SK-N-SH treated with all-trans-retinoic acid at 6 μM for 48 hours (cell line): ENCODE measurements around the gene EFHD1.

Source experiments
- ARNTL ChIP-seq: fragments of 450-650 bp; formaldehyde crosslinking; IDR thresholded peaks from 2 replicates; pipeline ENCODE4 v1.5.0; 2020; ENCODE audit warnings: low read depth, mild to moderate bottlenecking, moderate library complexity, borderline replicate concordance
- ISL1 ChIP-seq: fragments of 250-450 bp; sonication (Bioruptor Pico); IDR thresholded peaks from 2 replicates; pipeline ENCODE4 v2.1.2; 2022; ENCODE audit warnings: mild to moderate bottlenecking, moderate library complexity
- OSR1 ChIP-seq: fragments of 250-450 bp; sonication (Bioruptor Pico); IDR thresholded peaks from 2 replicates; pipeline ENCODE4 v1.8.0; 2022; ENCODE audit warnings: moderate library complexity, mild to moderate bottlenecking, inconsistent platforms
- RARB ChIP-seq: fragments of 250-450 bp; sonication (Bioruptor Pico); IDR thresholded peaks from 2 replicates; pipeline ENCODE4 v1.8.0; 2021; ENCODE audit warnings: mild to moderate bottlenecking, moderate library complexity
- SNAI2 ChIP-seq: fragments of 250-450 bp; sonication (Bioruptor Pico); IDR thresholded peaks from 2 replicates; pipeline ENCODE4 v1.5.0; 2020; ENCODE audit warnings: mild to moderate bottlenecking, moderate library complexity
- TCF4 ChIP-seq: fragments of 250-450 bp; sonication (Bioruptor Pico); IDR thresholded peaks from 2 replicates; pipeline ENCODE4 v1.8.0; 2021; ENCODE audit warnings: mild to moderate bottlenecking, moderate library complexity, borderline replicate concordance
- TOX ChIP-seq: fragments of 250-450 bp; sonication (Bioruptor Pico); IDR thresholded peaks from 2 replicates; pipeline ENCODE4 v1.8.0; 2021; ENCODE audit warnings: mild to moderate bottlenecking, moderate library complexity, borderline replicate concordance
- ZFP30 ChIP-seq: fragments of 450-650 bp; formaldehyde crosslinking; IDR thresholded peaks from 2 replicates; pipeline ENCODE4 v1.5.0; 2022; ENCODE audit warnings: mild to moderate bottlenecking, moderate library complexity
- ZNF565 ChIP-seq: fragments of 450-650 bp; formaldehyde crosslinking; conservative IDR thresholded peaks from 2 replicates; pipeline ENCODE4 v1.5.0; 2020; ENCODE audit warnings: low read depth, mild to moderate bottlenecking, moderate library complexity
- ZNF8 ChIP-seq: fragments of 450-650 bp; formaldehyde crosslinking; IDR thresholded peaks from 2 replicates; pipeline ENCODE4 v1.5.0; 2020; ENCODE audit warnings: mild to moderate bottlenecking, moderate library complexity
- TF ChIP-seq, protein P1 (sequence below): fragments of 250-450 bp; sonication (Bioruptor Pico); IDR thresholded peaks from 2 replicates; pipeline ENCODE4 v1.8.0; 2020; ENCODE audit warnings: mild to moderate bottlenecking, moderate library complexity, borderline replicate concordance

GRCh38 chr2:232649033-232649432 lies 15.6 kb downstream of the EFHD1 start:
- TF ChIP-seq RARB (CRISPR knock-in tag), result no peak
- TF ChIP-seq OSR1 (CRISPR knock-in tag), result no peak
- no peak for TF ChIP-seq TOX (CRISPR knock-in tag)
- no peak for TF ChIP-seq ZFP30 (CRISPR knock-in tag)
- TF ChIP-seq ZNF8 (CRISPR knock-in tag), result no peak
- TF ChIP-seq ISL1 (CRISPR knock-in tag), result no peak
- no peak for TF ChIP-seq ZNF565
- TF ChIP-seq ARNTL, result no peak
- TF ChIP-seq, protein P1, sequence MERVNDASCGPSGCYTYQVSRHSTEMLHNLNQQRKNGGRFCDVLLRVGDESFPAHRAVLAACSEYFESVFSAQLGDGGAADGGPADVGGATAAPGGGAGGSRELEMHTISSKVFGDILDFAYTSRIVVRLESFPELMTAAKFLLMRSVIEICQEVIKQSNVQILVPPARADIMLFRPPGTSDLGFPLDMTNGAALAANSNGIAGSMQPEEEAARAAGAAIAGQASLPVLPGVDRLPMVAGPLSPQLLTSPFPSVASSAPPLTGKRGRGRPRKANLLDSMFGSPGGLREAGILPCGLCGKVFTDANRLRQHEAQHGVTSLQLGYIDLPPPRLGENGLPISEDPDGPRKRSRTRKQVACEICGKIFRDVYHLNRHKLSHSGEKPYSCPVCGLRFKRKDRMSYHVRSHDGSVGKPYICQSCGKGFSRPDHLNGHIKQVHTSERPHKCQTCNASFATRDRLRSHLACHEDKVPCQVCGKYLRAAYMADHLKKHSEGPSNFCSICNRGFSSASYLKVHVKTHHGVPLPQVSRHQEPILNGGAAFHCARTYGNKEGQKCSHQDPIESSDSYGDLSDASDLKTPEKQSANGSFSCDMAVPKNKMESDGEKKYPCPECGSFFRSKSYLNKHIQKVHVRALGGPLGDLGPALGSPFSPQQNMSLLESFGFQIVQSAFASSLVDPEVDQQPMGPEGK, result no peak
- no peak for TF ChIP-seq SNAI2 (CRISPR knock-in tag)
- TF ChIP-seq TCF4 (CRISPR knock-in tag), result no peak
